ENCODE data around the gene SV2C. TPM values are rescaled to one million over a fixed set of nuclear protein-coding genes. Genes with fewer than 3 reads are reported as not detected.

SV2C gene
- total and polyA plus RNA-seq, 4 donors: 0.01 to 0.40 (median 0.37) TPM; not detected in 1

- no peaks in the 10 kb centered on the region for H3K27me3 ChIP-seq (ENCODE audit: control insufficient read depth in 3 of 3, insufficient read depth in 3 of 3, low read length in 2 of 3)
- WGBS, 2 donors: 55 to 79% methylated on average over 1 of the region's 1 CpG
- no peaks in the 10 kb centered on the region for H3K9me3 ChIP-seq (ENCODE audit: control insufficient read depth in 4 of 4, insufficient read depth in 3 of 4, low read length in 3 of 4)
- no peak for TF ChIP-seq CTCF (IDR thresholded peaks at IDR 0.05; ENCODE audit: control extremely low read depth, extremely low read depth)
- H3K4me1 ChIP-seq (ENCODE audit: control insufficient read depth in 5 of 5, insufficient read depth in 5 of 5, low read length in 5 of 5): peaks cover 0 to 5% (median 0%) of the 10 kb centered on the region in 5 donors
- H3K36me3 ChIP-seq (ENCODE audit: control insufficient read depth in 4 of 4, insufficient read depth in 4 of 4, low read length in 4 of 4): no peaks in the 10 kb centered on the region
- ATAC-seq (ENCODE audit: insufficient read depth, low FRiP score) (no peak), DNase-seq (no peak)
- H3K27ac ChIP-seq (ENCODE audit: low read depth in 1 of 2, low read length in 1 of 2): no peak overlapping the region
- H3K4me3 ChIP-seq: no peak overlapping the region
- no peak overlapping the region for H3K9ac ChIP-seq (ENCODE audit: insufficient read depth in 1 of 2, low read length in 2 of 2)
Measured at GRCh38 chr5:76379855-76380254, 296.7 kb downstream of the SV2C start.

- no peak overlapping the region for H3K4me3 ChIP-seq
- H3K27me3 ChIP-seq (ENCODE audit: control insufficient read depth in 3 of 3, insufficient read depth in 3 of 3, low read length in 2 of 3): no peaks in the 10 kb centered on the region
- H3K27ac ChIP-seq (ENCODE audit: low read depth in 1 of 2, low read length in 1 of 2): no peak overlapping the region
- H3K9ac ChIP-seq (ENCODE audit: insufficient read depth in 1 of 2, low read length in 2 of 2): no peak overlapping the region
- no peak for TF ChIP-seq CTCF (IDR thresholded peaks at IDR 0.05; ENCODE audit: control extremely low read depth, extremely low read depth)
- no peak for DNase-seq
- ATAC-seq (ENCODE audit: insufficient read depth, low FRiP score): no peak
- WGBS, 2 donors: 80 to 84% methylated on average over 7 of the region's 7 CpGs
- H3K9me3 ChIP-seq (ENCODE audit: control insufficient read depth in 4 of 4, insufficient read depth in 3 of 4, low read length in 3 of 4): no peaks in the 10 kb centered on the region
- peaks cover 0 to 5% (median 0%) of the 10 kb centered on the region in 5 donors for H3K4me1 ChIP-seq (ENCODE audit: control insufficient read depth in 5 of 5, insufficient read depth in 5 of 5, low read length in 5 of 5)
- no peaks in the 10 kb centered on the region for H3K36me3 ChIP-seq (ENCODE audit: control insufficient read depth in 4 of 4, insufficient read depth in 4 of 4, low read length in 4 of 4)
Measured at GRCh38 chr5:76380346-76381066, 297.3 kb downstream of the SV2C start.

- no peak for TF ChIP-seq CTCF (IDR thresholded peaks at IDR 0.05; ENCODE audit: control extremely low read depth, extremely low read depth)
- Histone ChIP-seq H3K27me3 (ENCODE audit: control insufficient read depth in 3 of 3, insufficient read depth in 3 of 3, low read length in 2 of 3) (no peaks in the 10 kb centered on the region), H3K4me3 (no peak overlapping the region), H3K36me3 (ENCODE audit: control insufficient read depth in 4 of 4, insufficient read depth in 4 of 4, low read length in 4 of 4) (no peaks in the 10 kb centered on the region), H3K9me3 (ENCODE audit: control insufficient read depth in 4 of 4, insufficient read depth in 3 of 4, low read length in 3 of 4) (no peaks in the 10 kb centered on the region), H3K27ac (ENCODE audit: low read depth in 1 of 2, low read length in 1 of 2) (no peak overlapping the region), H3K4me1 (ENCODE audit: control insufficient read depth in 5 of 5, insufficient read depth in 5 of 5, low read length in 5 of 5) (peaks cover 0 to 14% (median 0%) of the 10 kb centered on the region in 5 donors), H3K9ac (ENCODE audit: insufficient read depth in 1 of 2, low read length in 2 of 2) (no peak overlapping the region)
- 86 to 87% methylated on average over 4 of the region's 4 CpGs for WGBS, 2 donors
- no peak for ATAC-seq (ENCODE audit: insufficient read depth, low FRiP score)
- DNase-seq: no peak
Measured at GRCh38 chr5:76383126-76383832, 300.1 kb downstream of the SV2C start.
